Naive thymus-derived CD4-positive, alpha-beta T cell (primary cell): Measurements from ENCODE around the gene FAM177A1. TPM values are rescaled to one million over a fixed set of nuclear protein-coding genes. Genes with fewer than 3 reads are reported as not detected.

Experiments
- ATAC-seq: fragments of 150-1000 bp; cut with Tn5 transposase; 2 replicates; pipeline ENCODE4 v1.10.0; 2021; ENCODE audit warnings: mild to moderate bottlenecking, moderate library complexity
- CTCF ChIA-PET: fragments of 350-600 bp; sonication (Branson Sonifier 250); formaldehyde crosslinking; loops from one replicate; lab custom pipeline; 2021; ENCODE audit warnings: antibody characterized with exemption; lab: Charles Lee
- POLR2A ChIA-PET: fragments of 350-600 bp; sonication (Branson Sonifier 250); formaldehyde crosslinking; loops from one replicate; lab custom pipeline; 2021; ENCODE audit warnings: antibody characterized with exemption, inconsistent platforms; lab: Charles Lee
- DNase-seq, 9 donors: peaks; one replicate each; pipeline versions ENCODE4 v3.0.0 to v3.0.0-alpha.2; 2020 to 2022; ENCODE audit warnings: mixed read lengths in 1 of 9
- H3K27ac ChIP-seq: one replicate; pipeline ENCODE4 v1.7.0; 2013; ENCODE audit warnings: mild to moderate bottlenecking, low read depth, low read length, moderate library complexity
- H3K27me3 ChIP-seq, 2 donors: one replicate each; pipeline ENCODE4 v1.7.0; 2013; ENCODE audit warnings: low read length in 2 of 2, mild to moderate bottlenecking in 2 of 2, moderate library complexity in 2 of 2; ENCODE audit not compliant: control insufficient read depth in 2 of 2, insufficient read depth in 2 of 2
- H3K36me3 ChIP-seq, 3 experiments: 1 replicate in 2 of 3; 2 replicates in 1 of 3; pipeline ENCODE4 v1.7.0; 2013; ENCODE audit warnings: low read length in 3 of 3, mild to moderate bottlenecking in 3 of 3, moderate library complexity in 1 of 3; ENCODE audit not compliant: insufficient read depth in 3 of 3, control insufficient read depth in 2 of 3
- H3K4me1 ChIP-seq, 2 donors: one replicate each; pipeline ENCODE4 v1.7.0; 2013; ENCODE audit warnings: low read length in 2 of 2, mild to moderate bottlenecking in 2 of 2, moderate library complexity in 1 of 2; ENCODE audit not compliant: control insufficient read depth in 2 of 2, insufficient read depth in 2 of 2
- H3K4me3 ChIP-seq: 2 replicates; pipeline ENCODE4 v1.7.0; 2013; ENCODE audit warnings: mild to moderate bottlenecking, low read length
- H3K9me3 ChIP-seq, 3 experiments: 1 replicate in 2 of 3; 2 replicates in 1 of 3; pipeline ENCODE4 v1.7.0; 2013; ENCODE audit warnings: low read length in 3 of 3; ENCODE audit not compliant: control insufficient read depth in 2 of 3
- H3K27ac Mint-ChIP-seq, 9 donors: one replicate each; pipeline ENCODE4 v1.8.0; 2020 to 2022; ENCODE audit warnings: mixed read lengths in 9 of 9, mild to moderate bottlenecking in 8 of 9, moderate library complexity in 5 of 9, inconsistent platforms in 2 of 9
- H3K27me3 Mint-ChIP-seq, 5 donors: one replicate each; pipeline ENCODE4 v1.8.0; 2021 to 2022; ENCODE audit warnings: mixed read lengths in 5 of 5, mild to moderate bottlenecking in 1 of 5
- H3K36me3 Mint-ChIP-seq, 5 donors: one replicate each; pipeline ENCODE4 v1.8.0; 2020 to 2022; ENCODE audit warnings: mixed read lengths in 5 of 5, mild to moderate bottlenecking in 3 of 5, inconsistent platforms in 1 of 5
- H3K4me1 Mint-ChIP-seq, 7 donors: one replicate each; pipeline ENCODE4 v1.8.0; 2020 to 2022; ENCODE audit warnings: mixed read lengths in 7 of 7, mild to moderate bottlenecking in 3 of 7, inconsistent platforms in 1 of 7
- H3K4me3 Mint-ChIP-seq, 10 donors: one replicate each; pipeline ENCODE4 v1.8.0; 2020 to 2022; ENCODE audit warnings: mild to moderate bottlenecking in 10 of 10, mixed read lengths in 10 of 10, moderate library complexity in 6 of 10, inconsistent platforms in 2 of 10
- H3K9me3 Mint-ChIP-seq, 11 donors: one replicate each; pipeline ENCODE4 v1.8.0; 2020 to 2022; ENCODE audit warnings: mixed read lengths in 11 of 11, mild to moderate bottlenecking in 4 of 11, inconsistent platforms in 1 of 11, moderate library complexity in 1 of 11
- intact Hi-C, 2 donors: fragments of 100-400 bp; cut with micrococcal nuclease; formaldehyde crosslinking; loops; one replicate each; pipeline ENCODE4 v1.15.1; 2023
- polyA plus RNA-seq, 2 donors: library from polyadenylated mRNA; unstranded; fragments of 300-500 nt; fragmentation: Illumina TruSeq; gene quantifications; one replicate each; pipeline ENCODE4 v1.2.3, GENCODE V29; 2021
- total RNA-seq, 6 experiments: library from RNA in 5 of 6; stranded (reverse) in 5 of 6; gene quantifications; 1 replicate in 5 of 6; 2 replicates in 1 of 6; pipeline ENCODE4 v1.2.3 and lab custom pipeline; 2021 to 2026

The FAM177A1 gene
- total and polyA plus RNA-seq, 7 experiments from 2014 or later = 34.3 to 135 (median 37.0) TPM

DNA sequence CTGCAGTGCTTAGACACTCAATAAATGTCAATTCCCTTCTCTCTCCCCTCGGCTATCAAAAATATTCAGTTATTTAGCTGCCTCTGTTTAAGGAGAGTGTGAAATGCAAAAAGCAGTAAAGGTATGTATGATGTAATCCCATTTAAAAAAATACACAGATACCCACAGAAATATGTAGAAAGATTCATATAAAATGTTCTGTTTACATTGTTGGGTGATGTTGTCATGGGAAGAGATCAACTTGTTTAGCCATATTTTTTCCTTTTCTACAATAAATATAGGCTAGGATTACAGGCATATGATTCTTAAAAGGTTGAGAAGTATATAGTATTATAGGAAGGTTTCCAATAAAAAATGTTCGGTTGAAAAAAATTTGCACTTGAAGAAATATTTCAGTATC, 68.0 kb downstream of the FAM177A1 start:
- Mint-ChIP-seq H3K27me3 (no peaks in the 10 kb centered on the region), H3K9me3 (no peaks in the 10 kb centered on the region), H3K4me3 (no peak overlapping the region), H3K36me3 (peaks cover 18 to 51% (median 42%) of the 10 kb centered on the region in 5 donors), H3K27ac (peak overlapping the region in 3 of 9 donors; percentile 29 to 42 (median 39)), H3K4me1 (peaks cover 10 to 50% (median 32%) of the 10 kb centered on the region in 7 donors)
- Histone ChIP-seq H3K36me3 (peaks cover 8 to 51% (median 15%) of the 10 kb centered on the region in 3 experiments), H3K4me1 (no peaks in the 10 kb centered on the region), H3K27ac (no peak overlapping the region), H3K9me3 (no peaks in the 10 kb centered on the region), H3K4me3 (no peak overlapping the region), H3K27me3 (no peaks in the 10 kb centered on the region)
- POLR2A ChIA-PET = interaction anchor here (0.6 to 1.1 kb wide), 3 partner anchors 14 to 458 kb away, joined by 3 to 5 read pairs (median 4); no protein-coding TSS in a partner anchor
- CTCF ChIA-PET = interaction anchor here (0.8 kb wide), 1 partner anchor 10 kb away, joined by 3 read pairs; no protein-coding TSS in a partner anchor
- ATAC-seq (no peak), DNase-seq (no peak)
- intact Hi-C loops = no loop called here

DNA sequence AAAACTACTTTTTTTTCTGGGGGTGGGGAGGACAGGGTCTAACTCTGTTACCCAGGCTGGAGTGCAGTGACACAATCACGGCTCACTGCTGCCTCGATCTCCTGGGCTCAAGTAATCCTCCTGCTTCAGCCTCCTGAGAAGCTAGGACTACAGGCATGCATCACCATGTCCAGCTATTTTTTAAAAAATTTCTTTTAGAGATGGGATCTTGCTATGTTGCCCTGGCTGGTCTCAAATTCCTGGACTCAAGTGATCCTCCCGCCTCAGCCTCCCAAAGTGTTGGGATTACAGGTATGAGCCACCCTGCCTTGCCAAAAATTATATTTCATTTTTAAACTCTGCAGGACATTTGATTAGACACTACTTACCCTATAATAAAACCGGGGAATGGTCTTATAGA, 70.2 kb downstream of the FAM177A1 start:
- H3K4me3 ChIP-seq = no peak overlapping the region
- H3K27ac Mint-ChIP-seq = peak overlapping the region in 1 of 9 donors; percentile 54
- H3K4me3 Mint-ChIP-seq = no peak overlapping the region
- peaks cover 0 to 34% (median 5%) of the 10 kb centered on the region in 3 experiments for H3K36me3 ChIP-seq
- ChIA-PET POLR2A (interaction anchor here (1.6 kb wide), 1 partner anchor 301 kb away, joined by 5 read pairs; no protein-coding TSS in a partner anchor), CTCF (no interaction called here)
- no peaks in the 10 kb centered on the region for H3K9me3 Mint-ChIP-seq
- no peaks in the 10 kb centered on the region for H3K27me3 Mint-ChIP-seq
- ATAC-seq (no peak), DNase-seq (no peak)
- no peaks in the 10 kb centered on the region for H3K9me3 ChIP-seq
- H3K36me3 Mint-ChIP-seq = peaks cover 18 to 41% (median 32%) of the 10 kb centered on the region in 5 donors
- no peak overlapping the region for H3K27ac ChIP-seq
- intact Hi-C loops = no loop called here
- H3K4me1 Mint-ChIP-seq = peaks cover 23 to 71% (median 48%) of the 10 kb centered on the region in 7 donors
- H3K4me1 ChIP-seq = peaks cover 0 to 4% of the 10 kb centered on the region in 2 donors
- H3K27me3 ChIP-seq = no peaks in the 10 kb centered on the region

DNA sequence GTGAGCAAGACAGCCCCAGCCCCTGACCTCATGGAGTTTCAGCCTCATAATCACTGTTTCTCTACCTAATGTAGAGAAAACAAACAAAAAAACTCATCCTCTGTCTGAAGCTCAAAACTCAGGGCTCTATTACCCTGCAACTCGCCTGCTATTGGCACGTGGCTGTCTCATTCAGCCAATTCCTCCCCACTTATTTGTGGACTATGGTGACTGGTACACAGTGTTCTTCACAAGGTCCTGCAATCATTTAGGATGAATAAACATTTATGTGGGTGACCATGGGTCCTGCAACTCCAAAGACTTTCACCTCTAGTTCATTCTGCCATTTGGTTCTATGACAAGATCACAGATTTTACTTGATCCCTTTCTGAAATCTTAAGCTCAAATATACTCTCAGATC, 71.0 kb downstream of the FAM177A1 start:
- Mint-ChIP-seq H3K27me3 (peaks cover 0 to 2% (median 0%) of the 10 kb centered on the region in 5 donors), H3K9me3 (no peaks in the 10 kb centered on the region), H3K27ac (peak overlapping the region in 6 of 9 donors; percentile 14 to 92 (median 54)), H3K36me3 (peaks cover 10 to 33% (median 23%) of the 10 kb centered on the region in 5 donors), H3K4me3 (peak overlapping the region in 3 of 10 donors; percentile 1 to 27 (median 3)), H3K4me1 (peaks cover 24 to 68% (median 51%) of the 10 kb centered on the region in 7 donors)
- ChIA-PET POLR2A (interaction anchor here (1.6 kb wide), 1 partner anchor 300 kb away, joined by 5 read pairs; no protein-coding TSS in a partner anchor), CTCF (interaction anchor here (0.7 kb wide), 1 partner anchor 18 kb away, joined by 3 read pairs; no protein-coding TSS in a partner anchor)
- Histone ChIP-seq H3K27me3 (no peaks in the 10 kb centered on the region), H3K4me3 (no peak overlapping the region), H3K4me1 (peaks cover 0 to 4% of the 10 kb centered on the region in 2 donors), H3K36me3 (peaks cover 0 to 26% (median 5%) of the 10 kb centered on the region in 3 experiments), H3K9me3 (no peaks in the 10 kb centered on the region), H3K27ac (no peak overlapping the region)
- intact Hi-C loops = no loop called here
- ATAC-seq (no peak), DNase-seq (no peak)

GRCh38 chr14:35121026-35121886, 75.2 kb downstream of the FAM177A1 start:
- Histone ChIP-seq H3K4me3 (peak overlapping the region; percentile 86), H3K9me3 (no peaks in the 10 kb centered on the region), H3K27me3 (no peaks in the 10 kb centered on the region), H3K36me3 (no peaks in the 10 kb centered on the region), H3K27ac (peak overlapping the region; percentile 97), H3K4me1 (peaks cover 13 to 22% of the 10 kb centered on the region in 2 donors)
- Mint-ChIP-seq H3K4me1 (peaks cover 41 to 85% (median 70%) of the 10 kb centered on the region in 7 donors), H3K36me3 (peaks cover 3 to 19% (median 14%) of the 10 kb centered on the region in 5 donors), H3K27ac (peak overlapping the region; percentile 99 to 100 (median 100)), H3K4me3 (peak overlapping the region; percentile 89 to 100 (median 99)), H3K27me3 (peaks cover 0 to 3% (median 0%) of the 10 kb centered on the region in 5 donors), H3K9me3 (no peaks in the 10 kb centered on the region)
- DNase-seq (no peak), ATAC-seq (no peak)
- POLR2A ChIA-PET = interaction anchor here (0.8 to 4.2 kb wide), 13 partner anchors 13 to 491 kb away, joined by 3 to 65 read pairs (median 6); partner anchors contain the start of genes BAZ1A, CFL2, FAM177A1 and NFKBIA
- intact Hi-C loops = loop anchor here (5.0 to 10.0 kb wide), 5 partner anchors 36 to 659 kb away; partner anchors contain the start of genes EAPP (in 2 of the 2), INSM2 (in 1 of the 2) and SPTSSA (in 1 of the 2)
- CTCF ChIA-PET = interaction anchor here (0.7 to 1.2 kb wide), 3 partner anchors 63 to 292 kb away, joined by 3 to 5 read pairs (median 3); partner anchors contain the start of gene NFKBIA

GRCh38 chr14:35121887-35122695, 76.0 kb downstream of the FAM177A1 start, which contains the start of the genes PPP2R3C and PRORP:
TSS of gene PPP2R3C (minus strand) at chr14:35121990. CDS start at chr14:35121959, 31 bp downstream.
TSS of gene PRORP (plus strand) at chr14:35122552. CDS start at chr14:35123246, 694 bp downstream.
- Mint-ChIP-seq H3K4me1 (peaks cover 39 to 85% (median 73%) of the 10 kb centered on the region in 7 donors), H3K9me3 (no peaks in the 10 kb centered on the region), H3K36me3 (peaks cover 3 to 17% (median 13%) of the 10 kb centered on the region in 5 donors), H3K4me3 (peak within 1 kb of the TSS; percentile 89 to 100 (median 99)), H3K27me3 (peaks cover 0 to 3% (median 0%) of the 10 kb centered on the region in 5 donors), H3K27ac (peak within 1 kb of the TSS; percentile 99 to 100 (median 100))
- CTCF ChIA-PET = interaction anchor here (0.5 to 1.7 kb wide), 5 partner anchors 62 to 392 kb away, joined by 3 to 6 read pairs (median 3); partner anchors contain the start of gene NFKBIA
- ATAC-seq (peak; percentile 90), DNase-seq (peak; percentile 80 to 96 (median 93))
- no peaks in the 10 kb centered on the region for H3K36me3 ChIP-seq
- H3K27me3 ChIP-seq = no peaks in the 10 kb centered on the region
- intact Hi-C loops = loop anchor here (1.0 to 10.0 kb wide), 17 partner anchors 18 to 1198 kb away; partner anchors contain the start of genes BRMS1L (in 2 of the 2), EAPP (in 2 of the 2), FAM177A1 (in 2 of the 2) and NFKBIA (in 2 of the 2)
- H3K4me3 ChIP-seq = peak within 1 kb of the TSS; percentile 86
- H3K9me3 ChIP-seq = no peaks in the 10 kb centered on the region
- POLR2A ChIA-PET = interaction anchor here (0.6 to 4.2 kb wide), 18 partner anchors 9 to 492 kb away, joined by 3 to 65 read pairs (median 4); partner anchors contain the start of genes BAZ1A, CFL2, FAM177A1 and NFKBIA
- H3K4me1 ChIP-seq = peaks cover 16 to 22% of the 10 kb centered on the region in 2 donors
- peak within 1 kb of the TSS; percentile 97 for H3K27ac ChIP-seq
